GM06990 (cell line): Measurements from ENCODE around the gene TANK.
"Not testable (repeated sequence)": the region's sequence is repeated elsewhere in the genome, so short reads cannot be mapped to it uniquely, and the experiment has no call there.

ENCODE experiments used
- DNase-seq: peaks from one replicate; pipeline ENCODE4 v3.0.0-alpha.2; 2011; ENCODE audit not compliant: insufficient read length; ENCODE audit errors: extremely low read depth
- H3K27me3 ChIP-seq: replicated peaks from 2 replicates; pipeline ENCODE4 v1.6.0; 2011; ENCODE audit warnings: low read length; ENCODE audit not compliant: control insufficient read depth, insufficient read depth
- H3K36me3 ChIP-seq: 2 replicates; pipeline ENCODE4 v1.5.1; 2011; ENCODE audit warnings: low read length; ENCODE audit not compliant: control insufficient read depth, insufficient read depth
- H3K4me3 ChIP-seq: replicated peaks from 2 replicates; pipeline ENCODE4 v1.5.1; 2011; ENCODE audit warnings: low read depth, mild to moderate bottlenecking, control low read depth, low read length
- CTCF ChIP-seq: IDR thresholded peaks from 2 replicates; pipeline ENCODE4 v1.5.1; 2011; ENCODE audit warnings: low read length, control low read depth, mild to moderate bottlenecking, inconsistent platforms; ENCODE audit not compliant: insufficient read depth, poor library complexity, severe bottlenecking

Gene TANK

GRCh38 chr2:161128885-161129284 is 31.3 kb upstream of the TANK start:
- H3K4me3 ChIP-seq, result no peak overlapping the region
- H3K36me3 ChIP-seq, result no peaks in the 10 kb centered on the region
- no peak for DNase-seq
- H3K27me3 ChIP-seq, result no peaks in the 10 kb centered on the region
- TF ChIP-seq CTCF, result no peak

GRCh38 chr2:161130354-161130753 is 29.9 kb upstream of the TANK start:
- no peak for TF ChIP-seq CTCF
- DNase-seq, result no peak
- no peak overlapping the region for H3K4me3 ChIP-seq
- H3K36me3 ChIP-seq, result no peaks in the 10 kb centered on the region
- no peaks in the 10 kb centered on the region for H3K27me3 ChIP-seq

- no peak for DNase-seq
- TF ChIP-seq CTCF, result no peak
- H3K4me3 ChIP-seq, result no peak overlapping the region
- no peaks in the 10 kb centered on the region for H3K27me3 ChIP-seq
- H3K36me3 ChIP-seq, result no peaks in the 10 kb centered on the region
Measured at GRCh38 chr2:161131074-161131680, 29.1 kb upstream of the TANK start.

GRCh38 chr2:161131804-161132203 is 28.4 kb upstream of the TANK start:
- TF ChIP-seq CTCF, result no peak
- H3K36me3 ChIP-seq, result no peaks in the 10 kb centered on the region
- H3K4me3 ChIP-seq, result no peak overlapping the region
- H3K27me3 ChIP-seq, result no peaks in the 10 kb centered on the region
- DNase-seq, result no peak

GRCh38 chr2:161132384-161132783 is 27.8 kb upstream of the TANK start:
- H3K27me3 ChIP-seq, H3K4me3 ChIP-seq, H3K36me3 ChIP-seq, DNase-seq: not testable (repeated sequence)

- Histone ChIP-seq H3K36me3 (no peaks in the 10 kb centered on the region), H3K27me3 (no peaks in the 10 kb centered on the region), H3K4me3 (no peak overlapping the region)
- no peak for TF ChIP-seq CTCF
- DNase-seq, result no peak
Measured at GRCh38 chr2:161133366-161133765, 26.9 kb upstream of the TANK start.
